ENCODE results near the gene SEPTIN1. TPM values are rescaled to one million over a fixed set of nuclear protein-coding genes. Genes with fewer than 3 reads are reported as not detected.

Gene SEPTIN1
- total and polyA plus RNA-seq, 2 experiments from 2014 or later: 0.21 to 3.9 TPM

- TF ChIP-seq ZNF462 (CRISPR knock-in tag; IDR thresholded peaks at IDR 0.05) (no peak), CTCF (conservative IDR thresholded peaks at IDR 0.05; ENCODE audit: low read depth in 2 of 2) (no peak), ZNF331 (CRISPR knock-in tag; IDR thresholded peaks at IDR 0.05; ENCODE audit: low read depth) (no peak), EZH2 (IDR thresholded peaks at IDR 0.05; ENCODE audit: low read depth, unreplicated experiment) (no peak)
These were observed 5.9 kb downstream of the SEPTIN1 start (continued) for GRCh38 chr16:30376461-30376902.

GRCh38 chr16:30375864-30376263 is 6.5 kb downstream of the SEPTIN1 start:
- H4K20me1 ChIP-seq (replicated peaks; ENCODE audit: insufficient read depth): no peaks in the 10 kb centered on the region
- H3K79me2 ChIP-seq (replicated peaks; ENCODE audit: insufficient read depth): 0 out of 2 replicates have a peak, but pooled peaks cover 4% of the 10 kb centered on the region
- Mint-ChIP-seq H3K9me3 (no peaks in the 10 kb centered on the region; the same call in 1 of the 3 replicates), H3K27me3 (ENCODE audit: insufficient read depth, low read depth, poor library complexity) (peaks cover 30% of the 10 kb centered on the region), H3K36me3 (ENCODE audit: low read depth) (peaks cover 3% of the 10 kb centered on the region; the same call in 2 of the 3 replicates), H3K4me3 (0 out of 3 replicates have a peak overlapping the region, but pooled peaks have one; percentile 12), H3K4me1 (peaks cover 27% of the 10 kb centered on the region), H3K27ac (no peak overlapping the region)
- H3F3A ChIP-seq (replicated peaks; ENCODE audit: low read depth): peaks cover 24% of the 10 kb centered on the region
- no peaks in the 10 kb centered on the region for H3K27me3 ChIP-seq (ENCODE audit: insufficient read depth)
- no peaks in the 10 kb centered on the region for H3K36me3 ChIP-seq (ENCODE audit: insufficient read depth)
- DNase-seq (ENCODE audit: low spot score) (peak; percentile 46), ATAC-seq (no peak)
- H3K4me2 ChIP-seq: no peak overlapping the region; the same call in 1 of the 2 replicates
- peaks cover 11% of the 10 kb centered on the region for H3K4me1 ChIP-seq (ENCODE audit: insufficient read depth)
- no peak overlapping the region for H2AFZ ChIP-seq
- peak overlapping the region; percentile 100; the same call in 1 of the 2 replicates for H3K27ac ChIP-seq (ENCODE audit: low read depth)
- no peak overlapping the region for H3K4me3 ChIP-seq
- H3K9me2 ChIP-seq (ENCODE audit: insufficient read depth): no peaks in the 10 kb centered on the region
- no peak for TF ChIP-seq CTCF (conservative IDR thresholded peaks at IDR 0.05; ENCODE audit: low read depth in 2 of 2)
- TF ChIP-seq ZNF331 (CRISPR knock-in tag; IDR thresholded peaks at IDR 0.05; ENCODE audit: low read depth): no peak
- no peak for TF ChIP-seq ETS1 (IDR thresholded peaks at IDR 0.05)
- no peak for TF ChIP-seq JUNB (IDR thresholded peaks at IDR 0.05; ENCODE audit: unreplicated experiment)
- no peak for TF ChIP-seq ZNF114 (CRISPR knock-in tag; IDR thresholded peaks at IDR 0.05)
- TF ChIP-seq NANOG (IDR thresholded peaks at IDR 0.05; ENCODE audit: borderline replicate concordance): no peak
